K562 (cell line): ENCODE results near the gene RNF213. TPM values are rescaled to one million over a fixed set of nuclear protein-coding genes. Genes with fewer than 3 reads are reported as not detected.

ENCODE experiments used
- CHD7 ChIP-seq: fragments of 200-600 bp; sonication (generic); IDR thresholded peaks from one replicate; pipeline ENCODE4 v1.6.1; 2012; ENCODE audit warnings: mild to moderate bottlenecking, low read depth, low read length, inconsistent platforms
- PRMT5 ChIP-seq: sonication (generic); formaldehyde crosslinking; IDR thresholded peaks from 2 replicates; pipeline ENCODE4 v1.5.0; 2020; ENCODE audit warnings: missing genetic modification reagents
- polyA plus RNA-seq, 8 experiments: library from polyadenylated mRNA; depleted of rRNA in 4 of 8; stranded (reverse) in 5 of 8; unstranded in 3 of 8; fragments of >200 nt; fragmentation: Nextera tagmentation in 2 of 8; fragmentation: Illumina TruSeq in 1 of 8; extraction: Ambion mirVana in 2 of 8; extraction: Trizol in 1 of 8; gene quantifications; 2 replicates each; pipeline versions ENCODE4 v1.2.1 to v1.2.3, GENCODE V29; 2011 to 2014; ENCODE audit warnings: inconsistent platforms in 1 of 8, missing spikeins in 1 of 8
- total RNA-seq, 7 experiments: library from RNA; depleted of rRNA in 6 of 7; stranded (reverse); fragments of >200 nt in 6 of 7; fragmentation: Illumina TruSeq in 2 of 7; extraction: Trizol in 2 of 7; gene quantifications; 2 replicates each; pipeline versions ENCODE4 v1.2.1 to v1.2.3, GENCODE V29; 2011 to 2021; ENCODE audit warnings: low replicate concordance in 1 of 7

RNF213 gene
- total and polyA plus RNA-seq, 9 of the 15 experiments (the other 6 are each of a cell fraction or from before 2014, with no cell fraction given) = 5.3 to 33.6 (median 17.9) TPM

GRCh38 chr17:80394629-80395216 lies 134.1 kb downstream of the RNF213 start (continued):
- no peak for TF ChIP-seq CHD7
- no peak for TF ChIP-seq PRMT5 (CRISPR knock-in tag)
